GM23338 (cell line): ENCODE measurements around the gene AP2B1. TPM values are rescaled to one million over a fixed set of nuclear protein-coding genes. Genes with fewer than 3 reads are reported as not detected.
A peak's percentile ranks its signal among the peaks of the same experiment; 100 is the strongest.

Experiments used
- ATAC-seq: fragments of 200-7000 bp; cut with Tn5 transposase; 3 replicates; pipeline ENCODE4 v1.9.1; 2020
- DNase-seq: peaks from one replicate; pipeline ENCODE4 v3.0.0-alpha.2; 2015; ENCODE audit warnings: low spot score
- H2AFZ ChIP-seq: fragments of 200-600 bp; sonication (generic); 2 replicates; pipeline ENCODE4 v1.8.0; 2016; ENCODE audit warnings: antibody characterized with exemption, mild to moderate bottlenecking, moderate library complexity
- H3F3A ChIP-seq: fragments of 200-600 bp; sonication (generic); replicated peaks from 2 replicates; pipeline ENCODE4 v1.8.0; 2017; ENCODE audit warnings: antibody characterized with exemption, mixed run types, low read depth
- H3K27ac ChIP-seq: fragments of 200-600 bp; sonication (generic); 2 replicates; pipeline ENCODE4 v1.6.1; 2016; ENCODE audit warnings: low read depth
- H3K27me3 ChIP-seq: fragments of 200-600 bp; sonication (generic); 2 replicates; pipeline ENCODE4 v1.8.0; 2016; ENCODE audit warnings: mild to moderate bottlenecking, mixed run types, moderate library complexity; ENCODE audit not compliant: insufficient read depth
- H3K36me3 ChIP-seq: fragments of 200-600 bp; sonication (generic); 2 replicates; pipeline ENCODE4 v1.8.0; 2016; ENCODE audit warnings: mild to moderate bottlenecking; ENCODE audit not compliant: insufficient read depth
- H3K4me1 ChIP-seq: fragments of 200-600 bp; sonication (generic); 2 replicates; pipeline ENCODE4 v1.8.0; 2016; ENCODE audit warnings: mild to moderate bottlenecking, moderate library complexity; ENCODE audit not compliant: insufficient read depth
- H3K4me2 ChIP-seq: fragments of 200-600 bp; sonication (generic); 2 replicates; pipeline ENCODE4 v1.7.1; 2017; ENCODE audit warnings: mixed run types
- H3K4me3 ChIP-seq: fragments of 200-600 bp; sonication (generic); 2 replicates; pipeline ENCODE4 v1.6.1; 2016; ENCODE audit warnings: mixed run types
- H3K79me2 ChIP-seq: fragments of 200-600 bp; sonication (generic); replicated peaks from 2 replicates; pipeline ENCODE4 v1.8.0; 2017; ENCODE audit warnings: mild to moderate bottlenecking; ENCODE audit not compliant: insufficient read depth
- H3K9me2 ChIP-seq: fragments of 200-600 bp; sonication (generic); 2 replicates; pipeline ENCODE4 v1.8.0; 2017; ENCODE audit not compliant: insufficient read depth
- H4K20me1 ChIP-seq: fragments of 200-600 bp; sonication (generic); replicated peaks from 2 replicates; pipeline ENCODE4 v1.8.0; 2017; ENCODE audit warnings: mild to moderate bottlenecking; ENCODE audit not compliant: insufficient read depth
- H3K27ac Mint-ChIP-seq: 2 replicates; pipeline ENCODE4 v1.8.0; 2020; ENCODE audit warnings: inconsistent platforms, mild to moderate bottlenecking, moderate library complexity, mixed read lengths
- H3K27me3 Mint-ChIP-seq: 3 replicates; pipeline ENCODE4 v1.8.0; 2022; ENCODE audit warnings: low read depth, mild to moderate bottlenecking, moderate library complexity, mixed read lengths, inconsistent platforms; ENCODE audit not compliant: insufficient read depth, poor library complexity
- H3K36me3 Mint-ChIP-seq: 3 replicates; pipeline ENCODE4 v1.8.0; 2021; ENCODE audit warnings: low read depth, mild to moderate bottlenecking, inconsistent platforms, moderate library complexity, mixed read lengths
- H3K4me1 Mint-ChIP-seq: 3 replicates; pipeline ENCODE4 v1.8.0; 2020; ENCODE audit warnings: mild to moderate bottlenecking, inconsistent platforms, mixed read lengths
- H3K4me3 Mint-ChIP-seq: 3 replicates; pipeline ENCODE4 v1.8.0; 2021; ENCODE audit warnings: moderate library complexity, mild to moderate bottlenecking, inconsistent platforms, mixed read lengths
- H3K9me3 Mint-ChIP-seq: 3 replicates; pipeline ENCODE4 v1.8.0; 2020; ENCODE audit warnings: moderate library complexity, mild to moderate bottlenecking, inconsistent platforms, mixed read lengths
- CREB1 ChIP-seq: fragments of 250-450 bp; sonication (Bioruptor Pico); IDR thresholded peaks from 2 replicates; pipeline ENCODE4 v1.5.0; 2020; ENCODE audit warnings: low read depth, mild to moderate bottlenecking, moderate library complexity
- EZH2 ChIP-seq: fragments of 200-600 bp; sonication (generic); IDR thresholded peaks from one replicate; pipeline ENCODE4 v1.8.0; 2017; ENCODE audit warnings: antibody characterized with exemption, mild to moderate bottlenecking, low read depth; ENCODE audit not compliant: unreplicated experiment
- JUNB ChIP-seq: IDR thresholded peaks from one replicate; pipeline ENCODE4 v1.6.1; 2016; ENCODE audit warnings: antibody characterized with exemption; ENCODE audit not compliant: unreplicated experiment
- POLR2AphosphoS5 ChIP-seq: IDR thresholded peaks from 2 replicates; pipeline ENCODE4 v1.6.1; 2016; ENCODE audit warnings: antibody characterized with exemption, low read depth
- STAT1 ChIP-seq: IDR thresholded peaks from one replicate; pipeline ENCODE4 v1.6.1; 2016; ENCODE audit warnings: antibody characterized with exemption; ENCODE audit not compliant: unreplicated experiment
- ZNF114 ChIP-seq: fragments of 250-450 bp; sonication (Bioruptor Pico); IDR thresholded peaks from 2 replicates; pipeline ENCODE4 v1.5.0; 2020; ENCODE audit warnings: mild to moderate bottlenecking, moderate library complexity
- ZNF331 ChIP-seq: fragments of 250-450 bp; sonication (Bioruptor Pico); IDR thresholded peaks from 2 replicates; pipeline ENCODE4 v1.5.0; 2020; ENCODE audit warnings: low read depth, mild to moderate bottlenecking, moderate library complexity
- polyA plus RNA-seq: library from polyadenylated mRNA; unstranded; fragments of >200 nt; fragmentation: Nextera tagmentation; extraction: Ambion mirVana; gene quantifications from 2 replicates; pipeline ENCODE4 v1.2.1, GENCODE V29; 2016
- total RNA-seq: library from RNA; depleted of rRNA; stranded (reverse); fragments of >200 nt; shearing (Covaris generic); gene quantifications from 2 replicates; pipeline ENCODE4 v1.2.3, GENCODE V29; 2014
- TF ChIP-seq, protein P1 (sequence below): IDR thresholded peaks from 2 replicates; pipeline ENCODE4 v1.6.1; 2016; ENCODE audit warnings: antibody characterized with exemption

The AP2B1 gene
- total and polyA plus RNA-seq, 2 experiments from 2014 or later = 89.7 to 144 TPM

DNA sequence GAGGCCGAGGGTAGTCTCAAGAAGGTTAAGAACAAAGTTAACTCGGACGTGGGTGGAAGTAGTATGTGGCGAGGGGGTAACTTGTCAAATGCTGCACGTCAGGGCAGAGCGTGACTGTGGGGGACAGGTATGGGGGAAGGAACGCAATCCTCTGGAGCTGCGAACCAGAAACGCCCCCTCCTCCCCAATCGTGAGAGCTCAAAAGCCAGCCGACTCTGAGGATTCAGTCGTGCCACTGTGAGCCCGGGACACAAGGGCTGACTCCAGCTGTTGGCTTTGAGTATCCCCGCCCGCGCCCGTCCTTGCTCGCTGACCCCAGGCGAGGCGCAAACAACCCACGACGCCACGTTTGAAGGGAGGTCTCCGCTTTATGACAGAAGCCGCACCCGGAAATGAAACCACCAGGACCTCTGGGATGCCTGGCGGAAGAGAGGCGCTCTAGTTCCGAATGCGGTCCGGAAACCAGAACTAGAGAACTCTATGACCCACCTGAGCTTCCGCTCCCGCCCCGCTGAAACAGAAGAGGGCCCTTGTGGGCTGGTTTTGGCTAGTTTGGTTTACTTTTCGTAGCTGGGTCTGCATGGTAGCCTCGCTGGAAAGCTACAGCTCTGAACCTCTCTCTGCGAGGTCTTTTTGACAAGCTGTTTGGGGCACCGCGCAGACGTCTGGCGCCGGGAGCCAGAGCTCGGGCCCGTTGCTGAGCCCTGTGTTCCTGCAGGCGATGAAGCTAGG lies 8.8 kb upstream of the AP2B1 start, which contains the start of gene PEX12:
Gene PEX12 (minus strand): TSS at position 375 of the 732 bp plus-strand sequence. CDS start 550 bp downstream, outside the sequence.
- peak within 1 kb of the TSS; percentile 85 for H3K27ac ChIP-seq

DNA sequence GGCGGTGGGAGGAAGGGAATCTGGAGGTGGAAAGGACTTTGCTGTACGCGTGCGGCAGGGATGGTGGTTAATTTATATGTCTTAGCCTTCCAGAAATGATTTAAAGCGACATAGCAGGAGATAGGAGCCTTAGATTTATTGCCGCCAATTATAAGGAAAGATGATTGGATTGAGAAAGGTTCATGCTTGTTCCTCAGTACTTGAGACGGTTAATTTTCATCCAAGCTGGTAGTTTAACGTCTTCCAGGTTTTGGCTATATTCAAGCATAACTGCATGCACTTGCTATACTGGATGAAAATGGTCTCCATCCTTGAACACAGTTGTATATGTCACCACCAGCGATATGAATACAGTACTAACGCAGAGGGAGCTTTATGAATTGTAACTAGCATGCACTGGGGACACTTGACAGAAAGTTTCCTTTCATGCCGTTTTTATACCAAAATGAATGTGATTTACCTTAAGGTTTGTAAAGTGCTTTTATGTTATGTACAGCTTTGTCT lies 8.1 kb upstream of the AP2B1 start:
- H3K27me3 ChIP-seq = no peaks in the 10 kb centered on the region
- H3F3A ChIP-seq = 0 out of 2 replicates have a peak, but pooled peaks cover 4% of the 10 kb centered on the region
- H3K9me2 ChIP-seq = no peaks in the 10 kb centered on the region
- H3K4me2 ChIP-seq = peak overlapping the region; percentile 82
- Mint-ChIP-seq H3K27me3 (no peaks in the 10 kb centered on the region), H3K27ac (peak overlapping the region; percentile 99), H3K9me3 (no peaks in the 10 kb centered on the region), H3K4me1 (no peaks in the 10 kb centered on the region; the same call in 2 of the 3 replicates), H3K36me3 (no peaks in the 10 kb centered on the region; the same call in 1 of the 3 replicates), H3K4me3 (peak overlapping the region; percentile 99)
- no peak for DNase-seq
- no peak for ATAC-seq
- H3K27ac ChIP-seq = peak overlapping the region; percentile 85
- TF ChIP-seq JUNB (no peak), CREB1 (no peak), ZNF331 (CRISPR knock-in tag) (no peak)
- peak overlapping the region; percentile 44 for H2AFZ ChIP-seq
- peak overlapping the region; percentile 76 for H3K4me3 ChIP-seq
- H4K20me1 ChIP-seq = no peaks in the 10 kb centered on the region
- no peaks in the 10 kb centered on the region for H3K79me2 ChIP-seq
- peaks cover 3% of the 10 kb centered on the region; the same call in 1 of the 2 replicates for H3K4me1 ChIP-seq
- peaks cover 5% of the 10 kb centered on the region; the same call in 1 of the 2 replicates for H3K36me3 ChIP-seq

More for the DNA sequence above, 8.8 kb upstream of the AP2B1 start, which contains the start of gene PEX12:
- no peaks in the 10 kb centered on the region for H3K27me3 ChIP-seq
- TF ChIP-seq, protein P1, sequence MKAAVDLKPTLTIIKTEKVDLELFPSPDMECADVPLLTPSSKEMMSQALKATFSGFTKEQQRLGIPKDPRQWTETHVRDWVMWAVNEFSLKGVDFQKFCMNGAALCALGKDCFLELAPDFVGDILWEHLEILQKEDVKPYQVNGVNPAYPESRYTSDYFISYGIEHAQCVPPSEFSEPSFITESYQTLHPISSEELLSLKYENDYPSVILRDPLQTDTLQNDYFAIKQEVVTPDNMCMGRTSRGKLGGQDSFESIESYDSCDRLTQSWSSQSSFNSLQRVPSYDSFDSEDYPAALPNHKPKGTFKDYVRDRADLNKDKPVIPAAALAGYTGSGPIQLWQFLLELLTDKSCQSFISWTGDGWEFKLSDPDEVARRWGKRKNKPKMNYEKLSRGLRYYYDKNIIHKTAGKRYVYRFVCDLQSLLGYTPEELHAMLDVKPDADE = peak; percentile 94
- TF ChIP-seq JUNB (no peak), EZH2 (no peak), STAT1 (no peak), CREB1 (peak; percentile 78), POLR2AphosphoS5 (peak; percentile 93), ZNF114 (CRISPR knock-in tag) (no peak)
- peak within 1 kb of the TSS; percentile 44 for H2AFZ ChIP-seq
- H3K27ac Mint-ChIP-seq = peak within 1 kb of the TSS; percentile 99
- H3F3A ChIP-seq = 0 out of 2 replicates have a peak, but pooled peaks cover 4% of the 10 kb centered on the region
- peaks cover 7% of the 10 kb centered on the region; the same call in 1 of the 2 replicates for H3K36me3 ChIP-seq
- 0 out of 2 replicates have a peak, but pooled peaks cover under 1% of the 10 kb centered on the region for H3K79me2 ChIP-seq
- no peaks in the 10 kb centered on the region; the same call in 2 of the 3 replicates for H3K4me1 Mint-ChIP-seq
- peak within 1 kb of the TSS; percentile 82 for H3K4me2 ChIP-seq
- no peaks in the 10 kb centered on the region; the same call in 1 of the 3 replicates for H3K36me3 Mint-ChIP-seq
- ATAC-seq (peak; percentile 98), DNase-seq (peak; percentile 95)
- no peaks in the 10 kb centered on the region for H4K20me1 ChIP-seq
- peaks cover 3% of the 10 kb centered on the region; the same call in 1 of the 2 replicates for H3K4me1 ChIP-seq
- H3K4me3 Mint-ChIP-seq = peak within 1 kb of the TSS; percentile 99
- peak within 1 kb of the TSS; percentile 76 for H3K4me3 ChIP-seq
- H3K9me2 ChIP-seq = no peaks in the 10 kb centered on the region
- H3K27me3 Mint-ChIP-seq = no peaks in the 10 kb centered on the region
- no peaks in the 10 kb centered on the region for H3K9me3 Mint-ChIP-seq
